ENCODE results near the gene MOAP1. TPM values are rescaled to one million over a fixed set of nuclear protein-coding genes. Genes with fewer than 3 reads are reported as not detected.

Gene MOAP1
- total and polyA plus RNA-seq, 2 experiments from 2014 or later = 8.6 to 21.6 TPM

GRCh38 chr14:93132472-93133065, 52.1 kb downstream of the MOAP1 start:
- Histone ChIP-seq H3K27ac (ENCODE audit: low read depth) (no peak overlapping the region), H3K9me2 (ENCODE audit: insufficient read depth) (no peaks in the 10 kb centered on the region), H4K20me1 (replicated peaks; ENCODE audit: insufficient read depth) (no peaks in the 10 kb centered on the region), H2AFZ (no peak overlapping the region), H3K4me1 (ENCODE audit: insufficient read depth) (no peaks in the 10 kb centered on the region), H3K4me2 (no peak overlapping the region), H3K79me2 (replicated peaks; ENCODE audit: insufficient read depth) (no peaks in the 10 kb centered on the region), H3K27me3 (ENCODE audit: insufficient read depth) (no peaks in the 10 kb centered on the region), H3F3A (replicated peaks; ENCODE audit: low read depth) (no peaks in the 10 kb centered on the region), H3K4me3 (no peak overlapping the region), H3K36me3 (ENCODE audit: insufficient read depth) (no peaks in the 10 kb centered on the region)
- Mint-ChIP-seq H3K9me3 (no peaks in the 10 kb centered on the region), H3K4me1 (0 out of 3 replicates have a peak, but pooled peaks cover 4% of the 10 kb centered on the region), H3K4me3 (no peak overlapping the region), H3K27ac (peak overlapping the region; percentile 68), H3K36me3 (ENCODE audit: low read depth) (no peaks in the 10 kb centered on the region), H3K27me3 (ENCODE audit: insufficient read depth, low read depth, poor library complexity) (no peaks in the 10 kb centered on the region)
- ATAC-seq = peak; percentile 92
- peak; percentile 62 for DNase-seq (ENCODE audit: low spot score)
- TF ChIP-seq REST (IDR thresholded peaks at IDR 0.05; ENCODE audit: unreplicated experiment) = no peak
- TF ChIP-seq CTCF (conservative IDR thresholded peaks at IDR 0.05; ENCODE audit: low read depth in 2 of 2) = peak; percentile 54 to 69
- no peak for TF ChIP-seq ETS1 (IDR thresholded peaks at IDR 0.05)

Other genes with a start within 250 kb of the MOAP1 start
- gene ITPK1, start 69.0 kb downstream of the MOAP1 start, total RNA-seq (2014; rRNA removed; shearing (Covaris generic)) = 88.1 and 101 TPM in 2 replicates
- 35.9 and 39.9 TPM in 2 replicates for gene ITPK1, start 69.0 kb downstream of the MOAP1 start, polyA plus RNA-seq (2016; fragmentation: Nextera tagmentation; extraction: Ambion mirVana)
- gene LYSET, start 420 bp upstream of the MOAP1 start, total RNA-seq (2014; rRNA removed; shearing (Covaris generic)) = 14.2 and 20.4 TPM in 2 replicates
- gene LYSET, start 420 bp upstream of the MOAP1 start, polyA plus RNA-seq (2016; fragmentation: Nextera tagmentation; extraction: Ambion mirVana) = 32.4 and 34.0 TPM in 2 replicates
- 7.4 and 12.8 TPM in 2 replicates for gene GON7, start 22.2 kb upstream of the MOAP1 start, total RNA-seq (2014; rRNA removed; shearing (Covaris generic))
- 12.7 and 16.6 TPM in 2 replicates for gene GON7, start 22.2 kb upstream of the MOAP1 start, polyA plus RNA-seq (2016; fragmentation: Nextera tagmentation; extraction: Ambion mirVana)
- gene UBR7, start 22.4 kb upstream of the MOAP1 start, total RNA-seq (2014; rRNA removed; shearing (Covaris generic)) = 45.3 and 63.5 TPM in 2 replicates
- 12.4 and 13.9 TPM in 2 replicates for gene UBR7, start 22.4 kb upstream of the MOAP1 start, polyA plus RNA-seq (2016; fragmentation: Nextera tagmentation; extraction: Ambion mirVana)
- 31.3 and 32.8 TPM in 2 replicates for gene BTBD7, start 148.1 kb upstream of the MOAP1 start, total RNA-seq (2014; rRNA removed; shearing (Covaris generic))
- 24.4 and 28.9 TPM in 2 replicates for gene BTBD7, start 148.1 kb upstream of the MOAP1 start, polyA plus RNA-seq (2016; fragmentation: Nextera tagmentation; extraction: Ambion mirVana)
- not detected in 2 replicates for gene COX8C, start 162.3 kb upstream of the MOAP1 start, total RNA-seq (2014; rRNA removed; shearing (Covaris generic))
- gene COX8C, start 162.3 kb upstream of the MOAP1 start, polyA plus RNA-seq (2016; fragmentation: Nextera tagmentation; extraction: Ambion mirVana) = 0.73 TPM in 1 of 2 replicates, not detected in the other
- gene UNC79, start 246.0 kb upstream of the MOAP1 start, total RNA-seq (2014; rRNA removed; shearing (Covaris generic)) = 3.3 and 3.6 TPM in 2 replicates
- 1.2 and 1.8 TPM in 2 replicates for gene UNC79, start 246.0 kb upstream of the MOAP1 start, polyA plus RNA-seq (2016; fragmentation: Nextera tagmentation; extraction: Ambion mirVana)

All from GM23338 (cell line).